Astrocyte of the cerebellum (primary cell): ENCODE measurements around the gene PCGF6.
"Not testable (repeated sequence)": the region's sequence is repeated elsewhere in the genome, so short reads cannot be mapped to it uniquely, and the experiment has no call there.

Source experiments
- DNase-seq: peaks from one replicate; pipeline ENCODE4 v3.0.0-alpha.2; 2011; ENCODE audit warnings: low read depth
- H3K4me3 ChIP-seq: 2 replicates; pipeline ENCODE4 v1.5.1; 2011; ENCODE audit warnings: mild to moderate bottlenecking, low read depth, low read length, moderate library complexity
- CTCF ChIP-seq: IDR thresholded peaks from 2 replicates; pipeline ENCODE4 v1.5.1; 2012; ENCODE audit warnings: low read length, low read depth, moderate library complexity, mild to moderate bottlenecking; ENCODE audit errors: missing control alignments
- in situ Hi-C: cut with HindIII; loops from 2 replicates; pipeline ENCODE4 v1.10.0; 2017; ENCODE audit warnings: low sequenced_read_pairs

Gene PCGF6

GRCh38 chr10:103382769-103383168, 31.8 kb upstream of the PCGF6 start:
- no peak for TF ChIP-seq CTCF
- no peak overlapping the region for H3K4me3 ChIP-seq
- no peak for DNase-seq
- in situ Hi-C loops: no loop called here

DNA sequence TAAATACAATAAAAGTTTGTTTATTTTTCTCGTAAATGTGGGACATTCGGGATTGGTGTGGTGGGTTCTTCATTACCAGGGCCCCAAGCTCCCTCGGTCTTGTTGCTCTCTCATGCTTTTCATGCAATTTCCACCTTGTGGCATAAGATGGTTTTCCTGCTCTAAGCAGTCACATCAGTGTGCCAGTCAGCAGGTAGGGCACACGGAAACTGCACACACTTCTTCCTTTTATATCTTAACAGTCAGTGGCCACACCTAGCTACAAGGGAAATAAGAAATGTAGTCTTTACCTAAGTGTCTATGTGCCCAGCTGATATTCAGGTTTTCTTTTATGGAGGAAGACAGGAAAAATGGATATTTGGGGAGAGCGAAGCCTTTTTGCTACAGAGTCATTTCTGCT, 23.3 kb upstream of the PCGF6 start:
- DNase-seq: no peak
- in situ Hi-C loops: no loop called here
- no peak for TF ChIP-seq CTCF
- no peak overlapping the region for H3K4me3 ChIP-seq

- DNase-seq: no peak
- in situ Hi-C loops: no loop called here
- H3K4me3 ChIP-seq: no peak overlapping the region
- TF ChIP-seq CTCF: no peak
Measured at GRCh38 chr10:103373544-103373943, 22.6 kb upstream of the PCGF6 start.

- peak within 1 kb of the TSS; percentile 64 for H3K4me3 ChIP-seq
- in situ Hi-C loops: no loop called here
- no peak for TF ChIP-seq CTCF
- peak; percentile 88 for DNase-seq
Measured at GRCh38 chr10:103367782-103368518, 17.0 kb upstream of the PCGF6 start, which contains the start of gene TAF5. TSS of gene TAF5 (plus strand) at chr10:103367976. CDS start at chr10:103367990, 14 bp downstream.

GRCh38 chr10:103367379-103367781, 16.4 kb upstream of the PCGF6 start:
- no peak for DNase-seq
- peak overlapping the region; percentile 64 for H3K4me3 ChIP-seq
- no peak for TF ChIP-seq CTCF
- in situ Hi-C loops: no loop called here

- in situ Hi-C loops, DNase-seq: not testable (repeated sequence)
Measured at GRCh38 chr10:103360791-103361190, 9.9 kb upstream of the PCGF6 start.

DNA sequence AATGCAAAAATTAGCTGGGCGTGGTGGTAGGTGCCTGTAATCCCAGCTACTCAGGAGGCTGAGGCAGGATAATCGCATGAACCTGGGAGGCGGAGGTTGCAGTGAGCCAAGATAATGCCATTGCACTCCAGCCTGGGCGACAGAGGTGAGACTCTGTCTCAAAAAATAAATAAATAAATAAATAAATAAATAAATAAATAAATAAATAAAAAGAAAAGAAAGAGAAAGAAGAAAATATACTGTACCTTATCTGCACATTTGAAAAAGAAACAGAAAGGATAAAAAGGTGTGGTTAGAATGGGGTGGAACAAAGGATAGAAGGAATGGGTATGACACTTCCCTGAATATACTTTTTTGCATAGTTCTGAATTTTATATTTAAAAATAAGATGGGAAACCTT, 8.6 kb upstream of the PCGF6 start:
- DNase-seq, in situ Hi-C loops, H3K4me3 ChIP-seq: not testable (repeated sequence)

More at GRCh38 chr10:103360791-103361190, 9.9 kb upstream of the PCGF6 start:
- not testable (repeated sequence) for H3K4me3 ChIP-seq
